ENCODE data around the gene ASCL5.

ASCL5 gene

GRCh38 chr1:201109651-201110050 lies 17.3 kb downstream of the ASCL5 start:
- no peak for DNase-seq

GRCh38 chr1:201108614-201109013 lies 18.4 kb downstream of the ASCL5 start:
- DNase-seq: no peak

GRCh38 chr1:201105688-201106087 lies 21.3 kb downstream of the ASCL5 start:
- no peak for DNase-seq

GRCh38 chr1:201104141-201104540 lies 22.8 kb downstream of the ASCL5 start:
- DNase-seq: no peak

GRCh38 chr1:201103666-201104065 lies 23.3 kb downstream of the ASCL5 start:
- DNase-seq: no peak

- no peak for DNase-seq
Measured at GRCh38 chr1:201100169-201100930, 26.6 kb downstream of the ASCL5 start.

- DNase-seq: no peak
Measured at GRCh38 chr1:201098992-201099677, 27.8 kb downstream of the ASCL5 start.

GRCh38 chr1:201096977-201097856 lies 29.8 kb downstream of the ASCL5 start:
- no peak for DNase-seq

- peak; percentile 79 for DNase-seq
Measured at GRCh38 chr1:201096041-201096461, 30.9 kb downstream of the ASCL5 start.

GRCh38 chr1:201095581-201095980 lies 31.4 kb downstream of the ASCL5 start:
- DNase-seq: no peak

- no peak for DNase-seq
Measured at GRCh38 chr1:201094832-201095231, 32.2 kb downstream of the ASCL5 start.

GRCh38 chr1:201093962-201094361 lies 33.0 kb downstream of the ASCL5 start:
- no peak for DNase-seq

GRCh38 chr1:201093561-201093960 lies 33.4 kb downstream of the ASCL5 start:
- DNase-seq: no peak

- no peak for DNase-seq
Measured at GRCh38 chr1:201092738-201093137, 34.2 kb downstream of the ASCL5 start.

- DNase-seq: no peak
Measured at GRCh38 chr1:201091256-201091655, 35.7 kb downstream of the ASCL5 start.

- DNase-seq: no peak
Measured at GRCh38 chr1:201090541-201090940, 36.4 kb downstream of the ASCL5 start.

GRCh38 chr1:201089596-201089995 lies 37.4 kb downstream of the ASCL5 start:
- DNase-seq: peak; percentile 27

GRCh38 chr1:201088901-201089525 lies 38.0 kb downstream of the ASCL5 start:
- DNase-seq: no peak

- no peak for DNase-seq
Measured at GRCh38 chr1:201088395-201088794, 38.6 kb downstream of the ASCL5 start.

GRCh38 chr1:201085902-201086735 lies 40.9 kb downstream of the ASCL5 start:
- DNase-seq: peak; percentile 21

- no peak for DNase-seq
Measured at GRCh38 chr1:201084295-201084694, 42.7 kb downstream of the ASCL5 start.

GRCh38 chr1:201083741-201084140 lies 43.2 kb downstream of the ASCL5 start:
- no peak for DNase-seq

Data from NCI-H1694 treated with DMSO at 0.1 percent for 48 hours (cell line).